SU-DHL-6 (cell line): ENCODE measurements around the gene SCAMP2.
A peak's percentile ranks its signal among the peaks of the same experiment; 100 is the strongest.

Experiments
- H2AFZ ChIP-seq: fragments of 200-600 bp; sonication (generic); 2 replicates; pipeline ENCODE4 v1.6.1; 2014; ENCODE audit warnings: low read depth, mild to moderate bottlenecking, moderate library complexity, mixed read lengths, antibody characterized with exemption, low read length; ENCODE audit not compliant: severe bottlenecking
- H3F3A ChIP-seq: fragments of 200-600 bp; shearing (Covaris generic); 2 replicates; pipeline ENCODE4 v1.6.0; 2016; ENCODE audit warnings: antibody characterized with exemption, mild to moderate bottlenecking; ENCODE audit not compliant: insufficient read depth
- H3K27ac ChIP-seq: fragments of 200-600 bp; sonication (generic); 2 replicates; pipeline ENCODE4 v1.5.1; 2016; ENCODE audit warnings: low read depth, mild to moderate bottlenecking, low read length, moderate library complexity, mixed read lengths
- H3K27me3 ChIP-seq: fragments of 200-600 bp; sonication (generic), shearing (Covaris generic); 2 replicates; pipeline ENCODE4 v1.6.0; 2014; ENCODE audit warnings: mild to moderate bottlenecking, low read length
- H3K36me3 ChIP-seq: fragments of 200-600 bp; sonication (generic); 2 replicates; pipeline ENCODE4 v1.6.1; 2014; ENCODE audit warnings: mild to moderate bottlenecking, low read length, mixed read lengths
- H3K4me2 ChIP-seq: fragments of 300-600, 200-600 bp; shearing (Covaris generic), sonication (generic); 2 replicates; pipeline ENCODE4 v1.6.0; 2014; ENCODE audit warnings: low read length, low read depth, mild to moderate bottlenecking; ENCODE audit not compliant: poor library complexity, severe bottlenecking
- H3K4me3 ChIP-seq: fragments of 200-600 bp; sonication (generic); 2 replicates; pipeline ENCODE4 v1.5.1; 2014; ENCODE audit warnings: antibody characterized with exemption, low read length, mild to moderate bottlenecking, mixed read lengths; ENCODE audit not compliant: insufficient read depth, poor library complexity, severe bottlenecking
- H3K79me2 ChIP-seq: fragments of 200-600 bp; sonication (generic); 2 replicates; pipeline ENCODE4 v1.6.1; 2014; ENCODE audit warnings: mild to moderate bottlenecking, low read length, moderate library complexity; ENCODE audit not compliant: insufficient read depth
- H3K9ac ChIP-seq: fragments of 200-600 bp; sonication (generic); 2 replicates; pipeline ENCODE4 v1.7.0; 2014; ENCODE audit warnings: mild to moderate bottlenecking, low read length
- H3K9me2 ChIP-seq: fragments of 200-600 bp; sonication (generic); replicated peaks from 2 replicates; pipeline ENCODE4 v1.6.1; 2014; ENCODE audit warnings: low read length; ENCODE audit not compliant: insufficient read depth
- H3K9me3 ChIP-seq: fragments of 200-600 bp; sonication (generic); 2 replicates; pipeline ENCODE4 v1.6.1; 2014; ENCODE audit warnings: low read length, mixed read lengths; ENCODE audit not compliant: insufficient read depth
- H4K20me1 ChIP-seq: fragments of 200-600 bp; sonication (generic); 2 replicates; pipeline ENCODE4 v1.6.1; 2014; ENCODE audit warnings: low read depth, mild to moderate bottlenecking, antibody characterized with exemption, low read length, moderate library complexity, mixed read lengths
- EZH2phosphoT487 ChIP-seq: fragments of 200-600 bp; sonication (generic), shearing (Covaris generic); conservative IDR thresholded peaks from 2 replicates; pipeline ENCODE4 v1.6.1; 2018; ENCODE audit warnings: mild to moderate bottlenecking, antibody characterized with exemption, low read length, moderate library complexity, mixed read lengths
- TF ChIP-seq, protein P1 (sequence below): fragments of 200-600 bp; sonication (generic); IDR thresholded peaks from one replicate; pipeline ENCODE4 v1.5.1; 2017; ENCODE audit warnings: antibody characterized with exemption, mild to moderate bottlenecking, low read length, moderate library complexity; ENCODE audit not compliant: insufficient read depth, poor library complexity, severe bottlenecking

Gene SCAMP2

DNA sequence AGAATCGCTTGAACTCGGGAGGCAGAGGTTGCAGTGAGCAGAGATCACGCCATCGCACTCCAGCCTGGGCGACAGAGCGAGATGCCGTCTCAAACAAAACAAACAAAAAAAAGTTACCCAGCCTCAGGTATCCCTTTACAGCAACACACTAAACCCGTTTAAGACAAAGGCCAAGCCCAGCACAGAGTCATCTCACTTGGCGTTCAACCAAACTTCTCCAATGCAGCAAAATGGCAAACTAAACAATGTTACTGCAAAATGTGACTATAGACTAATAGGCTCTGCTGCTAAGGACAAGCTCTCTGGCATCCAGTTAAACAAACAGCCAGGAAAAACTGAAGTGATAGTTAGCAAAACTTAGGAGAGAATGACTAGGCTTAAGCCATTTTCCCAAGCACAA is 39.9 kb upstream of the SCAMP2 start:
- no peak overlapping the region for H3K27ac ChIP-seq
- H3K27me3 ChIP-seq, result no peaks in the 10 kb centered on the region
- H3K4me2 ChIP-seq, result no peak overlapping the region
- TF ChIP-seq EZH2phosphoT487, result no peak
- TF ChIP-seq, protein P1, sequence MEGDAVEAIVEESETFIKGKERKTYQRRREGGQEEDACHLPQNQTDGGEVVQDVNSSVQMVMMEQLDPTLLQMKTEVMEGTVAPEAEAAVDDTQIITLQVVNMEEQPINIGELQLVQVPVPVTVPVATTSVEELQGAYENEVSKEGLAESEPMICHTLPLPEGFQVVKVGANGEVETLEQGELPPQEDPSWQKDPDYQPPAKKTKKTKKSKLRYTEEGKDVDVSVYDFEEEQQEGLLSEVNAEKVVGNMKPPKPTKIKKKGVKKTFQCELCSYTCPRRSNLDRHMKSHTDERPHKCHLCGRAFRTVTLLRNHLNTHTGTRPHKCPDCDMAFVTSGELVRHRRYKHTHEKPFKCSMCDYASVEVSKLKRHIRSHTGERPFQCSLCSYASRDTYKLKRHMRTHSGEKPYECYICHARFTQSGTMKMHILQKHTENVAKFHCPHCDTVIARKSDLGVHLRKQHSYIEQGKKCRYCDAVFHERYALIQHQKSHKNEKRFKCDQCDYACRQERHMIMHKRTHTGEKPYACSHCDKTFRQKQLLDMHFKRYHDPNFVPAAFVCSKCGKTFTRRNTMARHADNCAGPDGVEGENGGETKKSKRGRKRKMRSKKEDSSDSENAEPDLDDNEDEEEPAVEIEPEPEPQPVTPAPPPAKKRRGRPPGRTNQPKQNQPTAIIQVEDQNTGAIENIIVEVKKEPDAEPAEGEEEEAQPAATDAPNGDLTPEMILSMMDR, result no peak
- no peak overlapping the region for H3K9ac ChIP-seq
- H4K20me1 ChIP-seq, result no peaks in the 10 kb centered on the region
- H2AFZ ChIP-seq, result no peak overlapping the region
- H3F3A ChIP-seq, result peaks cover 10% of the 10 kb centered on the region; the same call in 1 of the 2 replicates
- no peaks in the 10 kb centered on the region for H3K9me2 ChIP-seq
- no peak overlapping the region for H3K4me3 ChIP-seq
- H3K79me2 ChIP-seq, result no peaks in the 10 kb centered on the region
- no peaks in the 10 kb centered on the region for H3K9me3 ChIP-seq
- H3K36me3 ChIP-seq, result peaks cover 10% of the 10 kb centered on the region; the same call in 1 of the 2 replicates

DNA sequence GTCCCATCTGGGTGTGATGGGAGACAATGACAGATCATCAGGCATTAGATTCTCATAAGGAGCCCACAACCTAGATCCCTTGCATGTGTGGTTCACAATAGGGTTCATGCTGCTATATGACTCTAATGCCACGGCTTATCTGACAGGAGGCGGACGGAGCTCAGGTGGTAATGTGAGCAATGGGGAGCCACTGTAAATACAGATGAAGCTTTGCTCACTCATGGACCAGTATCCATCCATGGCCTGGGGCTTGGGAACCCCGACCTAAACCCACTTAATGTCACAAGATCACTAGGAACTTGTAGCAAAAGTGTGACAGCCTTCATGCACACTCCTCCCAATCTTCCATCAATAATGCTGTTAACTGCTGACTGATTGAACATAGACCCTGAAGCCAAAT is 35.5 kb upstream of the SCAMP2 start:
- Histone ChIP-seq H3K27me3 (no peaks in the 10 kb centered on the region), H3K9me2 (no peaks in the 10 kb centered on the region), H3K4me2 (no peak overlapping the region), H3K9ac (no peak overlapping the region), H3K79me2 (peaks cover 5% of the 10 kb centered on the region; the same call in 1 of the 2 replicates), H2AFZ (no peak overlapping the region), H3K36me3 (no peaks in the 10 kb centered on the region), H3K27ac (no peak overlapping the region), H3F3A (peaks cover 14% of the 10 kb centered on the region; the same call in 1 of the 2 replicates), H3K9me3 (no peaks in the 10 kb centered on the region), H4K20me1 (no peaks in the 10 kb centered on the region), H3K4me3 (no peak overlapping the region)
- TF ChIP-seq EZH2phosphoT487, result no peak
- TF ChIP-seq, protein P1, result no peak

DNA sequence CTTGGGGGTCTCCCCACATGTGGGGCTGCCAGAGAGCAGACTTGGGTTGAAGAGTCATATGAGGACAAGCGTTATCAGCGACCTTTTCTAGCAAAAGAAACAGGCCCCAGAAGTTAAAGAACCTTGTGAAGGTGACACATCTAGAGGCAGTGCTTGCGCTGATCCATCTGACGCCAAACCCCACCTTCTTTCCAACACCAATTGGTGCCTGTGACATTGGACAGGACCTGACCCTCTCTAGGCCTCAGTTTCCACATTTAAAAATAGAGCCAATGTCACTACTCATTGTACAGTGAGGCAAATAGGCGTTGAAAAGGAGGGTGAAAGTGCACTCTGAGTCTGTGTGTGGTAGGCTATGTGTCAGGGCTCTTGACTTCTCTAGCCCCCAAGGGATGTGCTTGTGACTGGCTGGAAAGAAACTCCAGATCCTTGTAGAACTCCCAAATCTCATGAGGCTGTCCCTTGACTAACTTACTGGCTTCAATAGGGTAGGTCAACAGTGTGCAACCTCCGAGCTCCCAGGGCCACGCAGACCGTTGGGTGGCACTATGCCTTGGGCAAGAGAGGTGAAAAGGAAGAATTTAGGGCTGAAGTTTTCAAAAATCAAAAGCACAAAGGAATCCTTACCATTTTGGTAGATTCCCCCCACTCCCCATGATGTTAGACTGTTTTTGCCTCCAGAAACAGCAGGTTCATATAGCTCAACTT is 34.2 kb upstream of the SCAMP2 start:
- Histone ChIP-seq H3K4me2 (peak overlapping the region; percentile 67), H3F3A (peaks cover 10% of the 10 kb centered on the region; the same call in 1 of the 2 replicates), H3K36me3 (no peaks in the 10 kb centered on the region), H3K9me2 (no peaks in the 10 kb centered on the region), H3K27me3 (no peaks in the 10 kb centered on the region), H3K4me3 (peak overlapping the region; percentile 96), H3K9me3 (no peaks in the 10 kb centered on the region), H3K79me2 (peaks cover 5% of the 10 kb centered on the region; the same call in 1 of the 2 replicates), H4K20me1 (no peaks in the 10 kb centered on the region), H3K9ac (peak overlapping the region; percentile 96), H2AFZ (peak overlapping the region; percentile 98), H3K27ac (peak overlapping the region; percentile 56)
- TF ChIP-seq, protein P1, result no peak
- no peak for TF ChIP-seq EZH2phosphoT487
